ENCODE data around the gene ARRB1.
"Not testable (repeated sequence)": the region's sequence is repeated elsewhere in the genome, so short reads cannot be mapped to it uniquely, and the experiment has no call there.

ARRB1 gene

GRCh38 chr11:75371949-75372876 is 20.8 kb upstream of the ARRB1 start:
- no peak for DNase-seq (ENCODE audit: low read depth in 2 of 3, low spot score in 1 of 3)

GRCh38 chr11:75369560-75370255 is 18.2 kb upstream of the ARRB1 start:
- DNase-seq (ENCODE audit: low read depth in 2 of 3, low spot score in 1 of 3), result no peak

- DNase-seq (ENCODE audit: low read depth in 2 of 3, low spot score in 1 of 3), result not testable (repeated sequence)
These were observed 15.4 kb upstream of the ARRB1 start for GRCh38 chr11:75366826-75367225.

- DNase-seq (ENCODE audit: low read depth in 2 of 3, low spot score in 1 of 3), result no peak
These were observed 14.3 kb upstream of the ARRB1 start for GRCh38 chr11:75365711-75366181.

GRCh38 chr11:75362285-75362684 is 10.8 kb upstream of the ARRB1 start:
- not testable (repeated sequence) for DNase-seq (ENCODE audit: low read depth in 2 of 3, low spot score in 1 of 3)

- DNase-seq (ENCODE audit: low read depth in 2 of 3, low spot score in 1 of 3), result no peak
These were observed 5.2 kb upstream of the ARRB1 start for GRCh38 chr11:75356613-75357012.

- no peak for DNase-seq (ENCODE audit: low read depth in 2 of 3, low spot score in 1 of 3)
These were observed 3.6 kb upstream of the ARRB1 start for GRCh38 chr11:75355051-75355450.

- DNase-seq (ENCODE audit: low read depth in 2 of 3, low spot score in 1 of 3), result no peak
These were observed 1.2 kb upstream of the ARRB1 start for GRCh38 chr11:75352588-75353206.

- DNase-seq (ENCODE audit: low read depth in 2 of 3, low spot score in 1 of 3), result peak in 2 of 3 donors; percentile 20 to 38
These were observed 528 bp upstream of the ARRB1 start for GRCh38 chr11:75351791-75352587.

GRCh38 chr11:75350743-75351540 is 519 bp downstream of the ARRB1 start:
- no peak for DNase-seq (ENCODE audit: low read depth in 2 of 3, low spot score in 1 of 3)

- no peak for DNase-seq (ENCODE audit: low read depth in 2 of 3, low spot score in 1 of 3)
These were observed 1.2 kb downstream of the ARRB1 start for GRCh38 chr11:75350122-75350742.

GRCh38 chr11:75349521-75350116 is 1.8 kb downstream of the ARRB1 start:
- no peak for DNase-seq (ENCODE audit: low read depth in 2 of 3, low spot score in 1 of 3)

- DNase-seq (ENCODE audit: low read depth in 2 of 3, low spot score in 1 of 3), result no peak
These were observed 3.5 kb downstream of the ARRB1 start for GRCh38 chr11:75347781-75348566.

- DNase-seq (ENCODE audit: low read depth in 2 of 3, low spot score in 1 of 3), result no peak
These were observed 4.4 kb downstream of the ARRB1 start for GRCh38 chr11:75346912-75347647.

GRCh38 chr11:75346296-75346695 is 5.2 kb downstream of the ARRB1 start:
- DNase-seq (ENCODE audit: low read depth in 2 of 3, low spot score in 1 of 3), result no peak

GRCh38 chr11:75345455-75346160 is 5.9 kb downstream of the ARRB1 start:
- no peak for DNase-seq (ENCODE audit: low read depth in 2 of 3, low spot score in 1 of 3)
